ENCODE results near the gene PCNX2.

Gene PCNX2

DNA sequence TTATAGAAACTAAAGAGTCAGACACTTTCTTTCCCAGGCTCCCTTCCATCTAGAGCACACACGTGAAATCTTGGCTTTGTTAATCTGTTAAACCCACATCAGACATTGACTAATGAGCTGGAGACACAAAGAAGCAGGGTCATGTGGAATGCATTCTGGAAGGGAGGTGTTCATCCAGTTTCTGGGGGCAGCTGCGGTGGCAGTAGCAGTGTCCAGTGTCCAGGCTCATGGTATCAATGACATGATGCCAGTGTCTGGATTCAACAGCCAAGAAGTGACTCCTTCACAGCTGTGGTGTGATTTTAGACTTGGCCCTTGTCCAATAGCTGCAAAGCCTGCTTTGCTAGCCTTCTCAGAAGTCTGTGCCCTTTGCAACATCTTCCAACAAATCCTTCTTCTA, 249.9 kb downstream of the PCNX2 start:
- no peak for DNase-seq

DNA sequence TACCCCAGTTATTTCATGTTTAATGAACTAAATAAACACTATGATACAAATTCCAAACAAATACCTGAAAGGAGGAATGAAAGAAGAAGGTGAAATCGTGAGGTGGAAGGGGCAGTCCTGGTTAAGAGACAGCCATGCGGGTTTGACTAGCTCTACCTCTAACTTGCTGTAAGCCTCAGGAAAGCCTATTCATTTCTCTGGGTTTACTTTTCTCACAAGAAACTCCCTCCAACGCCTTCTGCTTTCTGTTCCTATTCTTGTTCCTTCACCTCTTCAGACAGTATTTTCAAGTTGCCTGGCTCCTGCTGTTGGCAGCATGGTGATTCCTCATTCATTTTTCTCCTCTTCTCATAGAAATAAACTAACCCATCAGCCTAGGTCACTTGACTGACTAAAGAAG, 252.7 kb downstream of the PCNX2 start:
- no peak for DNase-seq

DNA sequence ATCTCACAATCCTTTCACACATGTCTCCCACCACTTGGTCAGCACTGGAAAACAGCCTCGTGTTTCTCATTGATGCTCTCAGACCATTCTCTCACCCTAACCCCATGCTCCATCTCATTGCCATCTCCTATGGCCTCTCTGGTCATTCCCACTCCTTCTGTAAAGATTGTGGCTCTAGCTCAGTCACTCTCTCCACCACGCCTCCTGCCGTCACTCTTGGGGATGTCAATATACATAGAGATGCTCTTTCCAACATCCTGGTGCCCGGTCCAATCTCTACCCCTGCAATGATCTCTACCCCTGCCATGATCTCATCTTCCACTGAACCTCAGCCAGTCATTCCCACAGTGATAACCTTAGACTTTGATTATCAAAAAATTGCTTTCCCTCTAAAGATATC, 255.0 kb downstream of the PCNX2 start:
- no peak for DNase-seq

DNA sequence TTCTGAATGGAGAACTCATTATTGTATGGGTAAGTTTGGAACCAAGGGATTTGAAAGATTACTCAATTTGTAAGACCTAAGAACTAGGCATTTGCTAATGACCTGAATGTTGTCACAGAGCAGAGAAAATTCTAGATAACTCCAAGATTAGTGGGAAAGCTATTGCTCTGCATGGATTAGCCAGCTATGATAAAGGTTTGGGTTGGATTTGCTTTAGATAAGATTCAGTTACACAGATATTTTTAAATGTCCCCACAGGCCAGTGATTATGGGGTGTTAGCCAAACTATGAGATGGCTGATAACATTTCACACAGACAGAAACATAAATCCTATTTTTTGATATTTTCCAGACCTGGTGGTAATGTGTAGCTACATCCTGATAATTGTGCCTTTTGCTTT, 256.9 kb downstream of the PCNX2 start:
- DNase-seq, result no peak

DNA sequence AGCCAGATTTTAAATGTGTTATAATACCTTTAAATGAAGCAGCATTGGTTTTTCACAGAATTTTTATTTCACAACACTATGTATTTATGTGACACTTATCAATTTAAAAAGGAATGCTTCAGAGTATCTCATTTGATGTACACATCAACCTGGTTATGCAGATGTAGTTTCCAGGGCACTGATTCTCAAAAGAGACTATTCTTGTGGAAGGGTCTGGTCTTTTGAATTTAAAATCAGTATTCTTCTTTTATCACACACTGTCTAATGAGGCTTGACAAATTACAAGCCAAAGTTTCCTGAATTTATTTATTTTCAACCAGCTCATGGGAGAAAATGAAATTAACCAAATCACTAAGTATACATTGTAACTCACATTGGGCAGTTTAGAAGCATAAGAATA, 257.7 kb downstream of the PCNX2 start:
- DNase-seq, result no peak

DNA sequence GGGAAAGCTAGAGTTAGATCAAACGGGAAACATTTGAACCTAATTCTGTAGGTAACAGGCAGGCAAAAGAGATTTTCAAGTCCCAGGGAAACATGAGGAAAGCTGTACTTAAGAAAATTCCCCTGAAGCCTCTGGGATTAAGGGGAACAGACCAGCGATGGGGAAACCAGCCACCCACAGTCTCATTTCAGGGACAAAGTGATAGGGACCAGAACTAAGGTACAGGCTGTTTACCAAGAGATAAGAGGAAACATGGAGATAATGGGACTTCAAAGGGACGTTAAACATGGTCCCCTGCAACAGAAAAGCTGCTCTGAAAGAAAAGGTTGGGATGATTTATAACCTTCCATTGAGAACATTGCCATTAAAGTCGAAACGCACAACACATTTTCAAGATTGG, 260.7 kb downstream of the PCNX2 start:
- no peak for DNase-seq

DNA sequence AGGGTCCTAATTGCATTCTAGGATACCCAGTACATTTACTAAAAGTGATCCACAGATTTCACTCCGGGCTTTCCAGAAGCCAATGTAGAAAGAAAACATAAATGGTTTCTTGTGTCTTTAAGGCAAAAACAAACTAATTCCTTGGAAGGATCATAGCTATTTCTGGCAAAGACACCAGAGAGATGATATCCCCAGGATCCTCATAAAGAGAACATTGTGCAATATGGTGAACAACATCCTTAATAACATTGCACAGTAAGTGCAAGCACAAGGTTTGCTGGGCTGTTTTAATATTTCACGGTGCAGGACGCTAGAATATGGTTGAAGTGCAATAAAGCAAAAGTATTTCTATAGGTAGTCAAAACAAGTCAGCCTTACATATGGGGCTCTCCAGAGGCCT, 262.2 kb downstream of the PCNX2 start:
- no peak for DNase-seq

DNA sequence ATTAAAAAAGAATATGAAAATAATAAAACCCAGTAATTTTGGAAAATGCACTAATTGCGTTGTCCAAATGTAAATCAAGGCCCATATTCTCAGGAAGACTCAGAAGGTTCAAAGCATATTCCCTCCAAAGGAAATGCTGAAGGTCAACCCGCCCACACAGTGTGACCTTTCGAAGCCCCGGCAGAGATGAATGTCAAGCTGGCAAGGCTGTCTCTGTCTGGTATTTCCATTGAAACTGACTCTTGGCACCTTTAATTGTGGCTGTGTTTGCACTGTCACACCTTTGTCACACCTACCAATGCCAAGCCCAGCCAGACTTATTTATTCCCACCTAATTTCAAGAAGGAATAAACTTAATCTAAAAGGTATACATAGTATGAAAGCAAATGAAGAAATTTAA, 262.6 kb downstream of the PCNX2 start:
- no peak for DNase-seq

DNA sequence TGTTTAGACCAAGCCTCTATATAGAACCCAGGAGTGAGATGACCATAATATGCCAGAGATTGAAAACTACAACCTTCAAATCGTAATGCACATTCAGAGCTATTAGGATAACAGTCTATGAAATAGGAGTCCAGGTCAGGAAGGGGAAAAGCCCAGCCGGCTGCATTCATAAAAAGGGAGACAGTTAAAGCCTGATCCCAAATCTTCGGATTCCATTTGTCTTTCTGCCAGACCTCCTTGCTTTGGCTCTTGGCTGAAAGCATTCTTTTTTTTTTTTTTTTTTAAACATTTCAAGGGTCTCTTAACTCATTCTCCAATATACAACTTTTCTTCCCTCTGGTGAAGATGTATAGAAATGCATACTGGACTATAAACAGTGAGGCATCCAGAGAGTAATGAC, 264.0 kb downstream of the PCNX2 start:
- no peak for DNase-seq

DNA sequence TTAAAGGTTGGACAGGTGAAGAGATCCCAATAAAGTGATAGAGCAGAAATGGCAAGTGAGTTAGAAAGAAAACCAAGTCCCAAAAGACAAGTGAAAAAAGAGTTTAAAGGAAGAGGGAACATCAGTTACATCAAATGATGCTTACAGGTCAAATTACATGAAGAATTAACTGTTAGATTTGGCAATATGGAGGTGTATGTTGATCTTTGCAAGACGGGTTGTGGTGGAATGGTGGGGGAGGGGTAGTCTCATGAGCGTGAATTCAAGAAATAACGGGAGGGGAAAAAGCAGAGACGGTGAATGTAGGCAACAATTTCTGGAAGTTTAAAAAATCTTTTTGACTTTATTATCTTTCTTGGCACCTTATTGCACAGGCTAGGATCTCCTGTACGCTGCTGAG, 268.5 kb downstream of the PCNX2 start:
- DNase-seq, result no peak

DNA sequence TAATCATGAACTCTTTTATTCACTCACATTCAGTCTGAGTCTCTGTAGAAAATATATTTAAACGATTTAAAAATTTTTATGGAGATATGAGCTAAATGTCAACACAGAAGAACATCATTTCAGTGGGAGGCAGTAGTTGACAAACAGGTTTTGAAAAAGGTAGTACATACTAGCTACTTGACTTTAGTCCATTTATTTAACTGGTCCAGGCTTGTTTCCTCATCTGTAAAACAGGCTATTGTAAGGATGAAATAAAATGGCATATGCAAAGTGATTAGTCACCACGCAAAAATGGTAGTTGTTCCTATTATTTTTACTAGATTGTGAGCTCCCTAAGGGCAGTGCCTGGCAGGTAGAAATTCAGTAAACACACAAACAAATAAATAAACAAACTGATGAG, 270.0 kb downstream of the PCNX2 start:
- DNase-seq, result no peak

DNA sequence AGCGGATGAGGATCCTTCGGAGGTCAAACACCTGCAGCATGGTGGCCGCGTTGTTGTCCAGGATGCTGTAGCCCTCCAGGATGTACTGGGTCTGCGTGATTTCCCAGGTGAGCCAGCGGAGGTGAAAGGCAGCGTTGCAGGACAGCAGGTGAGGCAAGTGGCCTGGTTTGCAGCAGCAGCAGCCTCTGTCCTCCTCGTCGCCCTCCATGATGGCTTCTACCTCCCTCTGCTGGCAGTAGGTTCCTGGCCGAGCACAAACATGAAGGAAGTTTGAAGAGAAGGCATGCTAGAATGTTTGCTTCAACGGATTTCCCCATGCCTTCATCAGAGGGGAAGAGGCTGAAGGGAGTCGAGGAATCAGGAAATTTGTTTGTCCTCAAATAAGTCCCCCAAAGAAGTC, 270.4 kb downstream of the PCNX2 start:
- no peak for DNase-seq

DNA sequence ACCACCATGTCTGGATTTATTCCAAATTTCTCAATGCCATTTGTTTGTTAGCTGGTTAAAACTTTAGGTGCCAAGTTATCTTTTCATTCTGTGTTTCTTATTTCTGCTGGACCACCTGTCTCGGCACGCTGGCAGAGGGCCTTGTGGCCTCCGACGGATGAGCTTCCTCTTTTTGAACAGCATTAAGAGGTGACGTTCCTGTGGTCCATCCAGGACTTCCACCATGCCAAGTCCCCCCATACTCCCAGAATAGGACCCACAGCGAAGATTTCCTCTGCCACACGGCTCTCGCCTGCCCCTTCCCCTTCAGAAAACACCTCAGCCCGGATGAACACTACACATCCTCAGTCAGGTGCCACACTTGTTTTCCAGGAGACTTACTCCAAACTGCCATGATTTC, 271.3 kb downstream of the PCNX2 start:
- DNase-seq, result no peak

DNA sequence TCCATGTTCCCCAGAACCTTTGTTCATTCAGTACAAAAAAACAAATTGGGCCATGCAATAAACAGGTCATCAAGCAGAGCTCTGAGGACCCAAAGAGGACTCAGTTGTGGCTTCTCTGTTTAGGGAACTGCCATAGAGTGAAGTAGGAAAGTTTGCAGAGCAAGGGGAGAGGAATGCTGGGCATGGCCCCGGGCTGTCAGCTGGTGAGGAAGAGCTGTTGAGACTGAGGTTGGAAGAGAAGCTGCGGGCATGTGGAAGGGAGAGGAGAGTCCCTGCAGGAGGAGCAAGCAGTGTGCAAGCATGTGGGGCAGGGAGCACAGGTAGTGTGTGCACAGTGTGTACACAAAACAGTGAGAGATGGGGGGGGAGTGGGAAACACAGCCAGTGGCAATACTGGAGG, 273.3 kb downstream of the PCNX2 start:
- no peak for DNase-seq

DNA sequence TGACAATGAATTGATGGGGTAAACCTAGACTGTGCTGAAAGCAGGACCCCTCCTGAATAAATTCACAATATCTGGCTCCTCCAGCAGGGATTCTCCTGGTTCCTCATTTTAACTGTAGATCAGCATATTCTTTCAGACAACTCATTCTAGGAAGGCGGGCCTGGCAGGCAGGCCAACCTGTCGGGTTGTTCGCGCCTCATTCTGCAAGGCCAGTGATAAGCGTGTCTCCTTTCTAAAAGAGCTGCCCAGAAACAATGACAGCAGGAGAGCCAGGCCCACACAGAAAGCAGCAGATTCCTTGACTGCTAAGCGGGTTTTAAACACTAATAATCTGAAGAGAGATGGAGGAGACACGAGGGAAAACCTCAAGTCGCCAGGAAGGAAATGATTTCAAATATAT, 275.1 kb downstream of the PCNX2 start:
- no peak for DNase-seq

DNA sequence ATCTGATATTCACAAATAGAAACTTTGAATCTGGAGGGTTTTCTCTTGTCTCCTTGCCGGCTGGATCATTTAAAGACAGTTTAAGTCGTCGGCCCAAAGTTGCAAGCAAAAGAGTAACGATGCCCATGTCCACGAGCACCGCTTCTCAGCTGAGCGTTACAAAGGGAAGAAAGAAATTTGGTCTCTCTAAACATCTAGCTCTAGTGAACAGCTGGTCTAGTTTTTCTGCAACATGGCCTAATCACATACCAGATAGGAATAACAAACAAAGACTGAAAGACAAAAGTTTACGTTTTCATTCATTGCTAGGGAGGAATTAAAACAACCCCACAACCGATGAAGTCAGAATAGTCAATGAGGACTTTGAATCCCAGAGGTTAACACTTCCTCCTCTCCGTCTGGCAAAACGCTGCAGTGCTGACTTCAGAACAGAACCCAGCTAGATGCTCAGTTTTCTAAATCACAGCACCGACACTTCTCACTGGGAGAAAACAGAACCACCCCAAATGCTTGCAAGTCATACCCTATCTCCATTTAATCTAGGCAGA, 275.7 kb downstream of the PCNX2 start:
- no peak for DNase-seq

DNA sequence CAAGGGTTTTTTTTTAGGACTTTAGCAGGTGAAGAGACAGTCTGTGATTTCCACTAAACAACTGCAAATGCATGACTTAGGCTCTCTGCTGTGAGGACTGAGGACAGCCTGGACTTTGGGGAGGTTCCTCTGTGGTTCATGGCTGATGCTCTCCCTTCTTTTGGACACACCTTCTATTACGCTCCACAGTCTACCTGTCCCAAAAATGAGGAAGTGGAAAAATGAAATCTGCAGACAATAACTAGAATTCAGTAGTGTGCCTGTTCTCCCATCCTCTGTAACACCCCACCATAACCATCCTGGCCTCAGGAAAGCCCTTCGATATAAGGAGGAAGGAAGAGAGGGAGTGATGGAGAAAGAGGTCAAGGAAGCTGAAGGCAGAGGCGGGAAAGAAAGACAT, 276.4 kb downstream of the PCNX2 start:
- no peak for DNase-seq

DNA sequence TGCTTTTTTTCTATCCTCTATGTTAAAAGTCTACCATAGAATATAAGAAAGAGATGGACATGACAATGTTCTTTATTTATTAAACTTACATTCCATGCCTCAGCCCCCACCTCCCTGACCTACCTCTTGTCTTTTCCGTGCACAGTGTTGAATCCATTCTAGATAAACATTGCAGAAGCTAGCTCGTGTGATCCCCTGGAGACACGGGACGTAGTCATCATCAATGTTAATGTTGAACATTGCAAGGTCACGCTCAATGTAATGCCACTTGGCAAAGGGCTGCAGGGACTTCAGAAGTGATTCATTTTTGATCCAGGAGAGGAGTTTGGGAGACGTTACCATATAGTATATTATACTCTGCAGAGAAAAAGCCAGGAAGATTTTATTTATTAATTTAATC, 278.7 kb downstream of the PCNX2 start:
- no peak for DNase-seq

DNA sequence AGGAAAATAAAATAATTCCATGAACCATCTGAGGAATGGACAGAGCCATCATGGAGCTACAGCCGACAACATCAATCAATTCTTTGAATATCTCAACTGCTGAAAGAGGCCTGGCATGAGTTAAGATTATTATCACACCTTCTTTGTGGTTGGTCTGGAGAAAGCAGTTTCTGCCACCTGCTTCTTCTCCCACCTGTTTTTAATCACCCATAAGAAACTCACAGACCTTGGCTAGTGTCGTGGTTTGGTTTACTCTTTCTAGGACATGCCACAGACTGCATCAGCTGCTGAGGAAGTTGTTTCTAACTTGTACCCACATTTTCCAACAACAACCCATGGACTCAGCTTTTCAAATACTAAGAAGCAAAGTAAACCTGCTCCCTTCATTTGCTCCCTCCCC, 279.6 kb downstream of the PCNX2 start:
- no peak for DNase-seq

DNA sequence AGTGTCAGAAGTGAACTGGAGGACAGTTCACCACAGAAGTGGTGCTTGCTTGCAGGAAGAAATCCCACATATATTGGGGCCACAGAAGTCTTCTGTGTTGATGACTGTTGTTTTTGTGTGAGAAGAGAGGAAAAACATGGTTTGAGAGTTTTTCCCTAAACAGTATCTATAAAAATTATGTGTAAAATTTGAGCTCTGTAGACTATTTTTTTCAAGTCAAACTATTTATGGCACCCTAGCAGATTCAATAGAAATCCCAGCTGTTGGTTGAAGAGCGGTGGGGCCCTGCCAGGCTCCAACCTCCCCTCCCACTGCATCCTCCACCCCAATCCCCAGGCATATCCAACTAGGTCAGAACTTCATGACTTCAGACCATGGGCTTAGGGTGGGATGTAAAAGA, 283.5 kb downstream of the PCNX2 start:
- no peak for DNase-seq

DNA sequence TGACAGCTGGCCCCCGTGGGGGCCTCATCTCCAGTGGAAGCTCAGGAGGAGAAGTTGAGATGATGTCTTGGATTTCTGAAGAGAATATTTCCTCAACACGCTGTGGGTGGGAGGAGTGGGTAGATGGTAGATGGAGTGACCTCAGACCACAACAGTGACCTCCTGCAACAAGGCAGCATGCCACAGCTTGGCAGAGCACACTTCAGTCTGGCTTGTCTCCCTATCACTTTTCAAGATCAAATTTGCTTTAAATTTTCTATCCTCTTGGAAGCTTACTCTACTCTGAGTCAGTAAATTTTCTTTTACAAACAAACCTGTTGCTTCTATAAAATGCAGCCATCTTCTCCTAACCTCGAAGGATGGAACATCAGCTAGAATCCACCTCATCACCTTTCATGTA, 285.4 kb downstream of the PCNX2 start:
- no peak for DNase-seq

DNA sequence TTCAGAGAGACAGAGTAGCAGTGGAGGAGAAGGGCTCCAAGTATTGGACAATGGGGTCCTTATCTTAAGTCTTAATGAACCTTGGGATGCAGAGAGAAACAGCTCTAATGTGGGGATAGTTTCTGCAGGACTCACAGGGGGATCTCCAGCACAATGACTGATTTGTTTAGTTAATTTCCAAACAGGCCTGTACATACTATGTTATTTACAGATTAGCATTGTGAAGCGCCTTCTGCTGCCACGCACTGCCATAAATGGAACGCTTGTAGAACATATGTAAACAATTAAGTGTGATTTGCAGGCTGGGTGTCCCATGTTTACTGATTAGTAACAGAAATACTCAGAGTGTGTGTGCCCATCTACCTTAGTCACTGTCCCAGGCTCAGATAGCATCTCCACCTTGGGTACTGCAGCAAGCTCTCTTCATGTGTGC, 289.0 kb downstream of the PCNX2 start:
- DNase-seq, result no peak

DNA sequence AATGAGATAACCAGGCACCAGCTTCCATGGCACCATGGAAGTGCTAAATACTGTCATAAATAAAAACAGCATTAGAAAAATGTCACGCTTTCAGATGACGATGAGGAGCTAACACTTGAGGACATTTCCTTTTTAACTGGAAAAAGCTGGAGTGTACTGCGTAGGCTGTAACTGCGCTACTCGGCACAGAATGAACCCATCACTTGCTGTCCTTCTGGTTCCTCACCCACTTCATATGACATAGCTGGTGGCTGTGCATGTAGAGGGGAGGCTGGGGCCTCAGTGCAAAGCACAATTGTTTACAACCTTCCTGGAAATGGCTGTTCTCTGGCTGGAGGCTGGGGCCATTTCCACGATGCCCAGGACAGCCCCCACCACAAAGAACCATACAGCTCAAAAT, 289.4 kb downstream of the PCNX2 start:
- DNase-seq, result no peak

DNA sequence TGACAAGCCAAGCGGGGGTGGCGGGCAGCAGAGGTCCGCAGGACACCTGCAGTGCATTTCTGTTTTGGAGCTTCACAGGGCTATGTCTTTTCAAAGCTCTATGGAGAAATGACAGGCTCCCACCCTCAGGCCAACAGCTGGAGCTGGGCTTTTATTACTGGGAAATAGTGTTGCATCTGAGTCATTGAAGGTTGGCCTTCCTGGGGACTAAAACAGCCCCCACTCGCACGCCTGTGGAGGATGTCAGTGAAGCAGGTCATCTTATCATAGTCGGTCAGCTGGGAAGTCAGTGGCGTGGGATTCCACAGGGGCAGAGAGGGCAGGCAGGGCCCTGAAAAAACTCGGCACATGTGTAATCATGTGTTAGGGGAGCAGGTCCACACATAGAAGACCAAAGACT, 289.8 kb downstream of the PCNX2 start:
- DNase-seq, result no peak

DNA sequence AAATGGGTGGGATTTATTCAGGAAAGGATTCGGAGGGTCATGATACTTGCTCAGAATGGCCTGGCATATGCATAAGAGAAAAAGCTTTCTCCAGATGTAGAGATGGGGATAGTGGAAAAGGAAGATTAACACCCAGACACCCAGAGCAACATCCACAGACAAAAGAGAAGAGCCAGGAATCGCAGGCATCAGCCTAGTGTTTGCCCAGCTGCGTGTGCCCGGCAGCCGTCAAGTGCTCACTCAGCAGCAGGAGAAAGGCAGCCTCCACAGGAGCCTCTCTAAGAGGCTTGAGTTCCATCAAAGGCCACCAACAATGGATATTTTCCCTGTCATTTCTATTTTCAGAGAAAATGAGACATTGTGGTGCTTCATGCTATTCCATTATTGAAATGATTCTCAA, 290.4 kb downstream of the PCNX2 start:
- no peak for DNase-seq

DNA sequence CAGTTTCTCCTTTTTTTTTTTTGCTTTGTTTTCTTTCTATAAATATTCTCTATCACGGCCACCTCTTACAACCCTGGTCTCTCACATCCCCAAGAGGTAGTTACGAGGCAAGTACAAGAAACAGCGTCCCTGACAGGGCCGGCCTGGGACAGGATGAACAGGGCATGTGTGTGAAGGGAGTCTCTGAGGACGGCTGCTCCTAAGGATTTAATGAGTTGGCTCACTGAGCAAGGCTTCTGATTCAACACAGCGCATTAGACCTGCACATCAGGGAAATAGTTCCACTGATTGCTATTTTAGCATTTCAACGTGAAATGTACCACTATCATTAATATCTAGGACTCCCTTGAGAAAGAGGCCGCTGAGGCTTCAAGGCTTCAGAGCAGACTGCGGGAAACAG, 291.1 kb downstream of the PCNX2 start:
- DNase-seq, result no peak

Measured in CD4-positive, alpha-beta T cell treated with Interleukin-15 for 1 hour (primary cell).